ENCODE results near the gene HSPA12B. TPM values are rescaled to one million over a fixed set of nuclear protein-coding genes. Genes with fewer than 3 reads are reported as not detected.

Gene HSPA12B
- polyA plus RNA-seq, 1 of the 3 experiments (the other 2 are of a cell fraction): 0.46 TPM

DNA sequence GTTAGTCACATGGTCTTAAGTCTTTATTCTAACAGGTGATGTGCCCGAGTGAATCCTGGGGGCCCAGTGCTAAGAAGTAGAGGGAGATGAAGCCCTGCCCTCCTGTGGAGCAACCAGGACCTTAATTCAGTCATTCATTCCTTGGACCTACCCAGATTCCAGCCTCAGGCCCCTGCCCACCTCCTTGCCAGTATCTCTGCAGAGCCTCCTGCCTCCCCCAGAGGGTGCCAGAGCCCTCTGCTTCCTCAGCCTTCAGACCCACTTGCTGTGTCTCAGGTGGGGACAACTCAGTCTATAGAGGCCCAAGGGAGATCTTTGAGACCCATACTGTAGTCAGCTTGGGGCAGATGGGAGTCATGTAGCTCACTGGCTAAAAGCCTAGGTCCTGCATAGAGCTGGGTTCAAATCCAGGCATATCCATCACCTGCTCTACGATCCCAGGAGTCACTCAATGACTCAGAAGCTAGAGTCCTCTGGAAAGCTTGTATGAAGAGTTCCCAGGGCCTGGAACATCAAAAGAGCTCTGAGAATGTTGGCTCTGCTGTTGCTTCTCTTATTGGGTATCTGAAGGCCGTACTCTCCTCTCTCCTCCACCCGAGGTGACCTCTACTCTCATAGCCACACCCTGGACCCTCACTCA, 16.2 kb upstream of the HSPA12B start:
- no peak overlapping the region for H3K9ac ChIP-seq
- no peaks in the 10 kb centered on the region for H3K9me3 ChIP-seq
- no peaks in the 10 kb centered on the region for H3K79me2 ChIP-seq (ENCODE audit: insufficient read depth)
- H4K20me1 ChIP-seq (ENCODE audit: insufficient read depth): no peaks in the 10 kb centered on the region
- no peaks in the 10 kb centered on the region for H3K36me3 ChIP-seq (replicated peaks in 1 of 2; ENCODE audit: control insufficient read depth in 1 of 2, insufficient read depth in 2 of 2, low read length in 1 of 2)
- TF ChIP-seq, protein P1, sequence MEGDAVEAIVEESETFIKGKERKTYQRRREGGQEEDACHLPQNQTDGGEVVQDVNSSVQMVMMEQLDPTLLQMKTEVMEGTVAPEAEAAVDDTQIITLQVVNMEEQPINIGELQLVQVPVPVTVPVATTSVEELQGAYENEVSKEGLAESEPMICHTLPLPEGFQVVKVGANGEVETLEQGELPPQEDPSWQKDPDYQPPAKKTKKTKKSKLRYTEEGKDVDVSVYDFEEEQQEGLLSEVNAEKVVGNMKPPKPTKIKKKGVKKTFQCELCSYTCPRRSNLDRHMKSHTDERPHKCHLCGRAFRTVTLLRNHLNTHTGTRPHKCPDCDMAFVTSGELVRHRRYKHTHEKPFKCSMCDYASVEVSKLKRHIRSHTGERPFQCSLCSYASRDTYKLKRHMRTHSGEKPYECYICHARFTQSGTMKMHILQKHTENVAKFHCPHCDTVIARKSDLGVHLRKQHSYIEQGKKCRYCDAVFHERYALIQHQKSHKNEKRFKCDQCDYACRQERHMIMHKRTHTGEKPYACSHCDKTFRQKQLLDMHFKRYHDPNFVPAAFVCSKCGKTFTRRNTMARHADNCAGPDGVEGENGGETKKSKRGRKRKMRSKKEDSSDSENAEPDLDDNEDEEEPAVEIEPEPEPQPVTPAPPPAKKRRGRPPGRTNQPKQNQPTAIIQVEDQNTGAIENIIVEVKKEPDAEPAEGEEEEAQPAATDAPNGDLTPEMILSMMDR (IDR thresholded peaks at IDR 0.05): peak; percentile 66
- TF ChIP-seq SMC3 (IDR thresholded peaks at IDR 0.05; ENCODE audit: low read depth, low read length): peak; percentile 69
- TF ChIP-seq CHD2 (IDR thresholded peaks at IDR 0.05; ENCODE audit: low read length, partially characterized antibody): no peak
- no peak for TF ChIP-seq FOSL2 (IDR thresholded peaks at IDR 0.05; ENCODE audit: borderline replicate concordance, low read depth)
- peak; percentile 87 for TF ChIP-seq RAD21 (IDR thresholded peaks at IDR 0.05; ENCODE audit: low read length)
- no peak for TF ChIP-seq TAF1 (IDR thresholded peaks at IDR 0.05; ENCODE audit: borderline replicate concordance, low read depth, low read length)
- TF ChIP-seq YY1 (IDR thresholded peaks at IDR 0.05; ENCODE audit: low read depth): no peak
- TF ChIP-seq, protein P2, sequence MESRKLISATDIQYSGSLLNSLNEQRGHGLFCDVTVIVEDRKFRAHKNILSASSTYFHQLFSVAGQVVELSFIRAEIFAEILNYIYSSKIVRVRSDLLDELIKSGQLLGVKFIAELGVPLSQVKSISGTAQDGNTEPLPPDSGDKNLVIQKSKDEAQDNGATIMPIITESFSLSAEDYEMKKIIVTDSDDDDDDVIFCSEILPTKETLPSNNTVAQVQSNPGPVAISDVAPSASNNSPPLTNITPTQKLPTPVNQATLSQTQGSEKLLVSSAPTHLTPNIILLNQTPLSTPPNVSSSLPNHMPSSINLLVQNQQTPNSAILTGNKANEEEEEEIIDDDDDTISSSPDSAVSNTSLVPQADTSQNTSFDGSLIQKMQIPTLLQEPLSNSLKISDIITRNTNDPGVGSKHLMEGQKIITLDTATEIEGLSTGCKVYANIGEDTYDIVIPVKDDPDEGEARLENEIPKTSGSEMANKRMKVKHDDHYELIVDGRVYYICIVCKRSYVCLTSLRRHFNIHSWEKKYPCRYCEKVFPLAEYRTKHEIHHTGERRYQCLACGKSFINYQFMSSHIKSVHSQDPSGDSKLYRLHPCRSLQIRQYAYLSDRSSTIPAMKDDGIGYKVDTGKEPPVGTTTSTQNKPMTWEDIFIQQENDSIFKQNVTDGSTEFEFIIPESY (IDR thresholded peaks at IDR 0.05; ENCODE audit: borderline replicate concordance, low read depth): no peak
- TF ChIP-seq MXI1 (IDR thresholded peaks at IDR 0.05; ENCODE audit: low read depth, low read length): no peak
- TF ChIP-seq, protein P3, sequence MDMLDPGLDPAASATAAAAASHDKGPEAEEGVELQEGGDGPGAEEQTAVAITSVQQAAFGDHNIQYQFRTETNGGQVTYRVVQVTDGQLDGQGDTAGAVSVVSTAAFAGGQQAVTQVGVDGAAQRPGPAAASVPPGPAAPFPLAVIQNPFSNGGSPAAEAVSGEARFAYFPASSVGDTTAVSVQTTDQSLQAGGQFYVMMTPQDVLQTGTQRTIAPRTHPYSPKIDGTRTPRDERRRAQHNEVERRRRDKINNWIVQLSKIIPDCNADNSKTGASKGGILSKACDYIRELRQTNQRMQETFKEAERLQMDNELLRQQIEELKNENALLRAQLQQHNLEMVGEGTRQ (IDR thresholded peaks at IDR 0.05; ENCODE audit: borderline replicate concordance, low read depth, low read length): no peak
- TF ChIP-seq, protein P4, sequence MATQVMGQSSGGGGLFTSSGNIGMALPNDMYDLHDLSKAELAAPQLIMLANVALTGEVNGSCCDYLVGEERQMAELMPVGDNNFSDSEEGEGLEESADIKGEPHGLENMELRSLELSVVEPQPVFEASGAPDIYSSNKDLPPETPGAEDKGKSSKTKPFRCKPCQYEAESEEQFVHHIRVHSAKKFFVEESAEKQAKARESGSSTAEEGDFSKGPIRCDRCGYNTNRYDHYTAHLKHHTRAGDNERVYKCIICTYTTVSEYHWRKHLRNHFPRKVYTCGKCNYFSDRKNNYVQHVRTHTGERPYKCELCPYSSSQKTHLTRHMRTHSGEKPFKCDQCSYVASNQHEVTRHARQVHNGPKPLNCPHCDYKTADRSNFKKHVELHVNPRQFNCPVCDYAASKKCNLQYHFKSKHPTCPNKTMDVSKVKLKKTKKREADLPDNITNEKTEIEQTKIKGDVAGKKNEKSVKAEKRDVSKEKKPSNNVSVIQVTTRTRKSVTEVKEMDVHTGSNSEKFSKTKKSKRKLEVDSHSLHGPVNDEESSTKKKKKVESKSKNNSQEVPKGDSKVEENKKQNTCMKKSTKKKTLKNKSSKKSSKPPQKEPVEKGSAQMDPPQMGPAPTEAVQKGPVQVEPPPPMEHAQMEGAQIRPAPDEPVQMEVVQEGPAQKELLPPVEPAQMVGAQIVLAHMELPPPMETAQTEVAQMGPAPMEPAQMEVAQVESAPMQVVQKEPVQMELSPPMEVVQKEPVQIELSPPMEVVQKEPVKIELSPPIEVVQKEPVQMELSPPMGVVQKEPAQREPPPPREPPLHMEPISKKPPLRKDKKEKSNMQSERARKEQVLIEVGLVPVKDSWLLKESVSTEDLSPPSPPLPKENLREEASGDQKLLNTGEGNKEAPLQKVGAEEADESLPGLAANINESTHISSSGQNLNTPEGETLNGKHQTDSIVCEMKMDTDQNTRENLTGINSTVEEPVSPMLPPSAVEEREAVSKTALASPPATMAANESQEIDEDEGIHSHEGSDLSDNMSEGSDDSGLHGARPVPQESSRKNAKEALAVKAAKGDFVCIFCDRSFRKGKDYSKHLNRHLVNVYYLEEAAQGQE (IDR thresholded peaks at IDR 0.05; ENCODE audit: low read depth, low read length): no peak
- H2AFZ ChIP-seq (ENCODE audit: low read depth): no peak overlapping the region
- peaks cover 9% of the 10 kb centered on the region; the same call in 1 of the 2 replicates for H3K27me3 ChIP-seq (ENCODE audit: insufficient read depth)
- no peak overlapping the region for H3K4me3 ChIP-seq (ENCODE audit: low read depth in 2 of 2, low read length in 1 of 2)
- H3K4me2 ChIP-seq: no peak overlapping the region
- peak; percentile 82 for DNase-seq
- no peaks in the 10 kb centered on the region for H3F3A ChIP-seq (replicated peaks; ENCODE audit: insufficient read depth)
- ChIA-PET POLR2A (interaction anchor here (0.7 kb wide), 1 partner anchor 34 kb away, joined by 3 read pairs; no protein-coding TSS in a partner anchor), CTCF (interaction anchor here (0.7 to 7.8 kb wide), 25 partner anchors 9 to 170 kb away, joined by 3 to 301 read pairs (median 5); partner anchors contain the start of genes ADAM33, ADISSP, AP5S1 and CENPB)
- no peaks in the 10 kb centered on the region for H3K9me2 ChIP-seq
- WGBS (ENCODE audit: low lambda C conversion rate): 52% methylated on average over 4 of the region's 4 CpGs
- H3K27ac ChIP-seq (ENCODE audit: low read depth in 2 of 2, low read length in 1 of 2): no peak overlapping the region
- H3K4me1 ChIP-seq (ENCODE audit: control insufficient read depth in 1 of 2, insufficient read depth in 2 of 2, low read depth in 1 of 2, low read length in 1 of 2): no peaks in the 10 kb centered on the region
